ENCODE results near the gene TRIM10. TPM values are rescaled to one million over a fixed set of nuclear protein-coding genes. Genes with fewer than 3 reads are reported as not detected.
A peak's percentile ranks its signal among the peaks of the same experiment; 100 is the strongest.
"Not testable (repeated sequence)": the region's sequence is repeated elsewhere in the genome, so short reads cannot be mapped to it uniquely, and the experiment has no call there.

The TRIM10 gene
- total RNA-seq, 1 experiment from 2014 or later = not detected

DNA sequence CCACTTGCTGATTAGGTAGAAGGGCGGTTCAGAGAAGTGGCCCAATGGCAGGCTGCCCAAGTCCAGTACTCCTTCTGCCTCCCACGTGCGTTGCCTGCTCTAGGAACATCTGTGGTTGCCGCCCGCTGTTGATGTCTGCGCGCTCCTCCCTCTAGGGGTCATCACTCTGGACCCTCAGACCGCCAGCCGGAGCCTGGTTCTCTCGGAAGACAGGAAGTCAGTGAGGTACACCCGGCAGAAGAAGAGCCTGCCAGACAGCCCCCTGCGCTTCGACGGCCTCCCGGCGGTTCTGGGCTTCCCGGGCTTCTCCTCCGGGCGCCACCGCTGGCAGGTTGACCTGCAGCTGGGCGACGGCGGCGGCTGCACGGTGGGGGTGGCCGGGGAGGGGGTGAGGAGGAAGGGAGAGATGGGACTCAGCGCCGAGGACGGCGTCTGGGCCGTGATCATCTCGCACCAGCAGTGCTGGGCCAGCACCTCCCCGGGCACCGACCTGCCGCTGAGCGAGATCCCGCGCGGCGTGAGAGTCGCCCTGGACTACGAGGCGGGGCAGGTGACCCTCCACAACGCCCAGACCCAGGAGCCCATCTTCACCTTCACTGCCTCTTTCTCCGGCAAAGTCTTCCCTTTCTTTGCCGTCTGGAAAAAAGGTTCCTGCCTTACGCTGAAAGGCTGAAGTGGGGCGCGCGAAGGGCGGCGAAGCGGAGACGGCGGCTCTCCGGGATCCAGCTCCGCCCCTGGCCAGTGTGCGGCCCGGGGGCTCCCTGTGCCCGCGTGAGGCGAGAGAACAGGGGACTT, 10.9 kb upstream of the TRIM10 start:
- no peak for DNase-seq (ENCODE audit: low spot score)

- DNase-seq (ENCODE audit: low spot score) = peak; percentile 44
Measured at GRCh38 chr6:30169658-30170614, 8.9 kb upstream of the TRIM10 start.

DNA sequence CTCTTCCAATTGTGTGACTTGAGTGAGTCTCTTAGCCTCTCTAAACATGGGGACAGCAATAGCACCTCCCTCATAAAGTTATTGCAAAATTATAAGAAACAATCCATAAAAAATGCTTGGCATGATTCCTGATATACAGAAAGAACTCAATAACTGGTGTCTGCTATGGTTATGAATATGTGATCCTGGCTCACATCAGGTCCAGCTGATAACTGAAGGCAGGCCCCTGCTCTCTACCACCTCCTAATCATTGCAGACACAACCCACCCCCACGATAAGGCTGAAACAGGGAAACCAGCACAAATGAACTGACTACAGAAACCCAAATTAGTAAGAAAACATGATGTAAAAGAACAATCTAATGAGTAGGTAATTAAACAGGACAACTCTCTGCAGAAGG, 7.7 kb upstream of the TRIM10 start:
- DNase-seq (ENCODE audit: low spot score) = no peak

GRCh38 chr6:30167101-30167500, 6.1 kb upstream of the TRIM10 start:
- DNase-seq (ENCODE audit: low spot score) = no peak

- not testable (repeated sequence) for DNase-seq (ENCODE audit: low spot score)
Measured at GRCh38 chr6:30165238-30165637, 4.2 kb upstream of the TRIM10 start.

DNA sequence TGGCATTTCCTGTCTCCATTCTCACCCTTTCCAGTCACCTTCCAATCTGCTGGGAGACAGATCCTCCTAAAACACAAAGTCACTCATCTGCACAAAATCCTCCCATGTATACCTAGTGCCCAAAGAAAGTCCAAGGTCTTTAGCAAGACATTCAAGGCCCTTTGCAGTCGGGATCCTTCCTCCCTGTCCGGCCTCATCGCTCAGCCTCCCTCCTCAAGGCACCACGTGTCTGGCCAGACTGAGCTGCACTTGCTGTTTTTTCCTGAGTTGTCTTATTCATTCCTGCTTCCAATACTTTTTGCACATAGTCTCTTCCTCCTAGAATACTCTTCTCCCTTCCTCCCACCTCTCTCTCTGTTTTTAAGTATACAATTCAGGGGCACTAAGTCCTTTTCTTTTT, 3.7 kb upstream of the TRIM10 start:
- no peak for DNase-seq (ENCODE audit: low spot score)

DNA sequence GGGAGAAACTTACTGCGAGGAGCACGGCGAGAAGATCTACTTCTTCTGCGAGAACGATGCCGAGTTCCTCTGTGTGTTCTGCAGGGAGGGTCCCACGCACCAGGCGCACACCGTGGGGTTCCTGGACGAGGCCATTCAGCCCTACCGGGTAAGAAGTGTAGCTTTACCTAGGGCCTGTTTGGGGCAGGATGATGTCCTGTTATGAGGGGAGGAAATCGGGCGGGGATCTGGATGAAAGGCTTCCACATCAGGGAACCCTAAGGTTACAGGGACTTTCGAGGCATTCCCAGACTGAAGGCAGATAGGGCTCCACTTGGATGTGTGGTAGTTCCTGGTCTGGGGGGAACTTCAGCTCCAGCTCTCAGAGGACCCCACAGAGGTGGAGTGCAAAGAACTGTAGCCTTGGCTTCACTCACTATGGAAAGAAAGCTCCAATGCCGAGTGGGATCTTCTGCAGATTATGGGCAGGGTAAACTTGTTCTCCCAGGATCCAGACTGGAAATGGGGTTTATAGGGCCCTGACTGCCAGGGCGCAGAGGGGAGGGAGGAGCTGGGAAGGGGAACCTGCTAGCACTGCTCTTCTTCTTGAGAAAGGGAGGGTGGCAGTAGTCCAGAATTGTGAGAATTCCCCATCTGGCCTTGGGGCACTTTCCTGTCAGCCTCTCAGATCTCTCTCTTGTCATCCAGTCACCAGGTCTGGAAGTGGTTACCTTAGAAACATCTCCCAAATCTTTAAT, 3.1 kb upstream of the TRIM10 start:
- DNase-seq (ENCODE audit: low spot score) = no peak

DNA sequence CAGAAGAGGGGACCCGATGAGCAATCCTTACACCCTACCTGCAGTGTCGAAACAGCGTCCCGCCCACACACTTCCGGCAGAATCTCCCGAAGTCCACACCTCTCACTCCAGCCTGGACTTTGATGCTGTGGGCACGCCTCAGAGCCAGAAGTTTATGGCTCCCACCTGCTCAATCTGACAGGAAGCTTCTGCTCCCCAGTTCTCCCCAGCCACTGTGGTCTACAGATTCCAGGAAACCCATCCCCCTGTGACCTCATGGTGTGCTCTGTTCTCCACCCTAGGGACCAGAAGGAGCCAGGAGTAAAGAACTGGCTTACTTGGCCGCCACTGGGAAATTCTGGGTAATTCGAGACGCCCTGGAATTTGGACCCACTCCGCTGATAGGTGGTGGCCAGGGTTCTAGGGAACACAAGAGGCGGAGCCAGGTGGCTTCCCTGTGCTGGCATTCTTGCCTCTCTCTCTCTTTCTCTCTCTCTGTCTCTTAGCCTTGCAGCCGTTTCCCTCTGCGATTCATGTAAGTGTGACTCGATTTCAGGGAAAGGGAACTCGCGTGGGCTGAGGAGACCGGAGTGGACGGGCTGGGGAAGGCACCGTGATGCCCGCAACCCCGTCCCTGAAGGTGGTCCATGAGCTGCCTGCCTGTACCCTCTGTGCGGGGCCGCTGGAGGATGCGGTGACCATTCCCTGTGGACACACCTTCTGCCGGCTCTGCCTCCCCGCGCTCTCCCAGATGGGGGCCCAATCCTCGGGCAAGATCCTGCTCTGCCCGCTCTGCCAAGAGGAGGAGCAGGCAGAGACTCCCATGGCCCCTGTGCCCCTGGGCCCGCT, 2.3 kb upstream of the TRIM10 start, which contains the start of gene TRIM15:
TRIM15 (plus strand) TSS at position 457 of the 828 bp plus-strand sequence; CDS start at position 596, 139 bp downstream.
- no peak for DNase-seq (ENCODE audit: low spot score)

GRCh38 chr6:30162265-30163089, 1.5 kb upstream of the TRIM10 start:
- no peak for DNase-seq (ENCODE audit: low spot score)

DNA sequence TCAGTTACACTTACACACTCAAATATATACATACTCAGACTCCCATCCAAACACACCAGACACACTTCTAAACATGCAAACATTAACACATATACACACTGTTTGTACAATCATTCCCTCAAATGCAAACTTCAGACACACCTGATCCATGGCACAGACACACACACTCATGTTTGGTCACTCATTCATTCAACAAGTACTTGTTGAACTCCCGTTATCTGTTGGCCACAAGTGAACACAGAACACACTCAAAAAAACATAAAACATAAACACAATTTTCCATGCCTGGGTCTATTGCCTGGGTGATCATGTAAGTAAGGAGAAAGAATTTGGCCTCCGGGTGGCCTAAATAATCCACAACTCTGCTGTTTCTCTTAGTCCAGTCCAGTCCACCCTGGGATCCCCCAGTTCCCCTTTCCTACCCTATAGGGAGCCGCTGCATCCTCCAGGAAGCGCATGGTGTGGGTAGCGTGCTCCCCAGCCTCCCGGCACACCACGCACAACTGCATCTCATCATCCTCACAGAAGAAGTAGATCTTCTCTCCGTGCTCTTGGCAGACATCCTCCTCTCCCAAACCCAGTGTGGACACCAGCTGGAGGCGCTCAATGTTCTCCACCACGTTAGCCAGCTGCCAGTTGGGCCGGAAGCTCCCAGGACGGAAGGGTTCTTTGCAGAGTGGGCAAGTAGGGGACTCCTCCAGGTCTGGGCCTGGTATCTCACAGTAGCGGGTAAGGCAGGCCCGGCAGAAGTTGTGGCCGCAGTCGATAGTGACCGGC, 815 bp downstream of the TRIM10 start:
- no peak for DNase-seq (ENCODE audit: low spot score)

DNA sequence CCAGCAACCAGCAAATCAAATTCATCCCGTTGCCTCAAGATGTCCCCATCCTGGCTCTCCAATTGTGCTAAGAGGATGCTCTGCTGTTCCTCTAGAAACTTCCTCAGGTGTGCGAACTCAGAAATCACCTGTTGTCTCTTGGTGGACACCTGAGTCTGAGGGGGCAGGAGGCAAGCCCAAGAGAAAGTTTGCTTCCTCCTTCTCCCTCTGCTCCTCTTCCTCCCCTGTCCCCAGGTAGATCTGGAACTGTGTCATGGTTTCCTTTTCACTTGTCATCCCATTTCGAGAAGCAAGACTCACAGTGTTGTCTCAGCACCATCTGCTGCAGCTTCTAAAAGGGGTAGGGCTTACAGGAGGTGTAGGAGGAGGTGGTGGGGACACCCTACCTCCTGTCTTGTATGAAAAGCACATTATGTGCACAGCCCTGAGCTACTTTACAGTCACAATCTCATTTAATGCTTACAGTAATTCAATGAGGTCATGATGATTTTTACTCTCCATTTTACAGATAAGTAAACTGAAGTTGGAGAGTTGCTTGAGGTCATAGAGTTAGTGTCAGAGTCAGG, 2.5 kb downstream of the TRIM10 start:
- no peak for DNase-seq (ENCODE audit: low spot score)

- DNase-seq (ENCODE audit: low spot score) = no peak
Measured at GRCh38 chr6:30157999-30158398, 3.0 kb downstream of the TRIM10 start.

DNA sequence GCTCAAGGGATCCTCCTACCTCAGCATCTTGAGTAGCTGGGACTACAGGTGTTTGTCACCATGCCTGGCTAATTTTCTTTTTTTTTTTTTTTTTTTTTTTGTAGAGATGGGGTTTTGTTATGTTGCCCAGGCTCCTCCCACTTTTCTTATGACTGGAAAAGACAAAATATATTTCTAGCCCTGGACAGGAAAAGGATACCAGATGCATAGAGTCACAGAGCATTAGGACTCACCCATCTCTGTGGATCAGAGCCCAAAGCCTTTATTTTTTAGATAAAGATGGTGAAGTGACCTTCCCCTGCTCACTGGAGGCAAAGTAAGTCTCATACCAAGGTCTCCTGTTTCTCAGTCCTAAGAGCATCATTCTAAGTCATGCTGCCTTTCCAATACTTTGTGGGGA, 3.4 kb downstream of the TRIM10 start:
- no peak for DNase-seq (ENCODE audit: low spot score)

DNA sequence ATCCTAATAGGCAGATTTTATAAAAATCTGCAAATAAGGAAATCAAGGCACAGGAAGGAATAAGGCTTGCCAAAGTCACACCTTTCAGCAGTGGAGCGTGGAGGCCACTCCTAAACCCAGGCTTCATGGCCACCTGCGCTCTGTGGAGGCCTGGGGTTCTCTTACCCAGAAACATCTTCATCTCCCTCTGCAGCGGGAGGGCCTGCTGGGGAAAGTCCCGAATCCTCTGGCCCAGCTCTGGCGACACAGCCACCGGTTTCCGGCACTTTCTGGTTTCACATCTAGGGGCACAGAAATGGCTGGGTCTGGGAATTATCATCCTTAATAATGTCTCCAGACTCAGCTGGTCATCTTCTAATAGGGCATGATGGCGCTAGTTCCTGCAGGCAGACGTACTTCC, 4.2 kb downstream of the TRIM10 start:
- no peak for DNase-seq (ENCODE audit: low spot score)

- DNase-seq (ENCODE audit: low spot score) = peak; percentile 70
Measured at GRCh38 chr6:30156262-30156599, 4.8 kb downstream of the TRIM10 start.

- no peak for DNase-seq (ENCODE audit: low spot score)
Measured at GRCh38 chr6:30155520-30156261, 5.3 kb downstream of the TRIM10 start.

GRCh38 chr6:30154709-30155519, 6.1 kb downstream of the TRIM10 start:
- peak; percentile 90 for DNase-seq (ENCODE audit: low spot score)

DNA sequence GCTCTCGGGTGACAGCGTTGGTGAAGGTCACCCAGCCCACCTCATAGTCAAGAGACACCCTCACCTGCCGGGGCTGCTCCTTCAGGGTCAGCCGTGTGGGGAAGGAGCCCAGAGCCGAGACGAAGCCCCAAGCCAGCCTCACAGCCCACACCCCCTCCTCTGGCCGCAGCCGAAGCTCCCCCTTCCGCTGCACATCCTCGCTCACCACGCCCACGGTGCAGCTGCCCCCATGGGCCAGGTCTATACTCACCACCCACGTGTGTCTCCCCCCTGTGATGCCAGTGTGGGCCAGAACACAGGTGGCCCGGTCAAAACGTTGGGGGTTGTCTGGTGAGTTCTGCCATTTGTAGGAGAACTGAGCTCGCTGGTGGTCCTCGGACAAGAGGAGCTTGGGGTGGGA, 7.0 kb downstream of the TRIM10 start:
- no peak for DNase-seq (ENCODE audit: low spot score)
